UCSD-AML1 (cell line): ENCODE measurements around the gene HOXD10.
A peak's percentile ranks its signal among the peaks of the same experiment; 100 is the strongest.

Experiments
- DNase-seq: peaks from one replicate; lab custom pipeline; 2025; ENCODE audit not compliant: unreplicated experiment; lab: John Stamatoyannopoulos, UW

Gene HOXD10

DNA sequence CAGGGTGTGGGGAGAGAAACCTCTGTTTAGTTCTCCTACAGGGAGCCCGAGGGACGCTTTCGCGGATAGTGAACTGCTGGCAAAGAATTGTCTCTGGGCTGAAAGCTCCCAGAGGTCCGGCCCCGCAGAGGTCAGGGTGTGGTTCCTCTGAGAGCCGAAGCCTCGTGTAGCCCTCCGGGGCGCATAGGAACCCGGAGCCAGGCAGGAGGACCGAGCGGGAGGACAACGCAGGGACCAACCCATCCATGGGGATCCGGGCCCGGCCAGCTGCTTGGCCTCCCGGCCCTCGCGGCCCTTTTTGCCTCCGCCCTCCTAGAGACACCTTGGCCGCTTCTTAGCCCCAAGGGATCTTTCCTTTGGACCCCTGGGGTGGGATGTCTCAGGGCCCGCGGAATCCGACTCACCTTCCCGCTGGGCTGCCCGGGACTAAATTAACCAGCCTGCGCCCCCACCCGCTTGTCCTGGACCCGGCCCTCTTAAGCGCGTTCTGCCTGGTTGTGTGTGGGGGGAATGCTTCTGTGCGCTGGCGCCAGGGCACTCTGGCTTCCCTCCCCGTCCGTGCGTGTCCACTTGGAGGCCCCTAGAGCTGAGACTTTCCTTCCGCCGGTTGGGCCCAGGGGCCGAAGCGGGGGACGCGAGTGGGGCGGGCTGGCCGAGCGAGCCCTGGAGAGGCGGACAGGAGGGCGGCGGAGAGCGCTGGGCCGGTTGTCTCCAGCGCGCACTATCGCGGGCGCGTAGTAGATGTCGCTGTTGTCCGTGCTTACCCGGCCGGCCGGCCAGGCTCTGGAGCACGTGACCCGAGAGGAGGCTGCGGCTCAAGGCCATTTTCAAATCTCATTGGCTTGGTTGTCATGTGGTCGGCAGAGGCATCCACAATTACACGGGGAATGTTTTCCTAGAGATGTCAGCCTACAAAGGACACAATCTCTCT lies at the start of gene HOXD10:
Gene HOXD10, plus strand, starts transcription at position 896 of the 931 bp plus-strand sequence. CDS start 56 bp downstream, outside the sequence.
- DNase-seq = no peak

DNA sequence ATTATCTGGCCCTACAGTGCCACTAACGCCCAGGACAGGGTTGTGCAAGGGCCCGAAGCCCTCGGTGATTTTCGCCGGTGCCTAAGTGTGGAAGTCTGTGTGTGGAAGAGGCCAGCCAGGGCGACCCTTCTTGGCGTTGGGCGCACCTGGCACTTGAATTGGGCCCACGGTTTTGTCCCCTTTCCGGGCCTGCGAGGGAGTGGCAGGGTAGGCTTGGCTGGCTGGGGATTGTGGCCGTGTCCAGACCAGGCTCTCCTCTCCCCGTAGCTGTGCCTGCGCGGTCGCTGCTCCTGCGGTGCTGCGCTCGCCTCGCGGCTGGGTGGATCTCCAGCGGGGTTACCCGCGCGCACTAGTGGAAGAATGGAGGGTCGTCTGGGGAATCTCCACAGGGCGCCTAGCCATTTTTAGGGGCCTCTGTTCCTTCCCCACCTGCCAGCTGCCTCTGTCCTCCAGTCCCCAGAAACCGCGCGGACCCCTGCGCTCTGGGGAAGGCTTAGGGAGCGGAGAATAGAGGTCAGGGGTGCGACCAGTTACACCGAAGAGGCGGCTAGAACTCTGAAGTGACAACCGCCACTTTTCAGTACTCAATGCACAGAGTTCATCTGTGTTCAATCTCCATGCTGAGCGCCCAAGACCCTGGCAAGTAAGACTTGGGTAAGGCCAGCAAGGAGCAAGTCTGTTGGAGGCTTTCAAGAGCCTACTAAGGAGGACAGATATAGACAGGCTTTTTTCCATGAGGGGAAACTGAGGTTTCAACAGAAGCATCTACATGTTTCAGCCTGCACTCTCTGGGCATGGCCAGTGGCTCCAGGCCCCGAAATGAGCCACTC lies 48.8 kb upstream of the HOXD10 start:
- no peak for DNase-seq

DNA sequence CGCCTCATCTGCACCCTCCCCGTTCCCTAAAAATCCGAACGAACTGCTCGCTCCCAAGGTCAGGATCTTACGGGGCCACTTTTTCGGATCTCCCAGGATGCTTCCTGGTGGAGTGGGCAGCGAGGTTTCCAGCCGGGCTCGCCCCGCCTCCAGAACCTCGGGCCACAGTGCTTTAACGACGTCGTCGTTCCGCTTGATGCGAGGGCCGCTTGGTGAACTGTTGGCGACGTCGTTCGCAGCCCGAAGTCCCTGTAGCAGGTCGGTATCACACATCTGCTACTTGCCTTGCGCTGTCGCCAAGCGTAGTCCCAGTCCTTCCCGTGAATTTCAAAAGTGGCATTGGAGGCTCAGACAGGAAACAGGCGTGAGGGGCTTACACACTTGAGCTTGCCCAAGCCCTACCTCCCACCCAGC lies 48.2 kb upstream of the HOXD10 start:
- DNase-seq = no peak

DNA sequence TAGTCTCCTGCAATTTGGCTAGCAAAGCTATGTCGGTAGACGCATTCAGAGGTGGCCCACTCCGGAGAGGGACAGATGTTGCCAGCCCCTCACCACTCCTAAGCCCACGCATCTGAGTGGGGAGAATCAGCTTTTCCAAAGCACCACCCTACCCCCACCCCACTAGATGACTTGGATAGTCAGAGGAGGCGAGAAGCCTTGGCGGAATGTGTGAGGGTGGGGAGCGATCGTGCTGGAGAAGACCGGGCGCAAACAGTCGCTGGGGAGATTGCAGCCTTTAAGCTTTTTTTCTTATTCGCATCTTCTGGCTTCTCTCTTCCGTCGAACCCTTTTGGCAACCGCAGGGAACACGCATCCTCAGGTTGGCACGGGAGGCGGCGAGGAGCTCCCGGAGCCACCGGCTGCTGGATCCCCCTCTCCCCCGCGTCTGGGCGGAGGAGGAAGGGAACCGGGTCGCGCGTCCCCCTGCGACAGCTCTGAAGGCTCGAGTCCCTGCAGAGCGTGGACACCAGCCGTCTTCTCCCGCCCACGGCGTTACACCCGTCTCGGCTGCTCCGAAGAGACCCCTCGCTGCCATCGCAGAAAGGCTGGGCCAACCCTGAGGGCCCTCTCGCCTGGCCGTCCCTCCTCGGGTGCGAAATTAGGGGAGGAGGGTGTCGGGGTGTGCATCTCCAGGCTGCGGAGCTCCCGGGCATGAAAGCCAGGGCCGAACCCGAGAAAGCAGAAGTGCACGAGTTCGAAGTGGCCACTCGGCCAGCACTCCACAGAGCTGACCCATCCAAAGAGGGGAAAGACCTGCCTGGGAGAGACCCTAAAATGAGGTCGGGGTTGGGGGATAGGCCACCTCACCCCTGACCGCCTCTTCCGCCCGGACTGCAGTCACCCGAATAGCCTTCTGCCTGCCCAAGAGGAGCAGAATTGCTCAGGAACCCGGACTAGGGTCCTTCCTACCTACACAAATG lies 45.0 kb upstream of the HOXD10 start:
- DNase-seq = no peak

DNA sequence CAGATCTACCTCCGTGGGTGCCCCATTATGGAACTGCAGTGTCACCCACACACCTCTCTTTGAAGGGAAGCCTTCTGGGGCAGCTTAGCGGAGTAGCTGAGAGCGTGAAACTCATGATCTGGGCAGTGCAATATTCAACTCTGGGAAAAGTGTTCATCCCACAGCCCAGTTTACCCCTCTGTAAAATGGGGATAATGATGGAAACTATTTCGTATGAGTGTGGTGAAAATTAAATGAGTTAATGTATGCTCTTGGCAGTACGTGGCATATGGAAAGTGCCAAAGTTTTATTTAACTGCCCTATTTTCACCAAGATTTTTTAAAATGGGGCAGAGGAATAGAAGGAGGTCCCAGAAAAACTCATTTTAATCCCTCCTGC lies 44.3 kb upstream of the HOXD10 start:
- no peak for DNase-seq

DNA sequence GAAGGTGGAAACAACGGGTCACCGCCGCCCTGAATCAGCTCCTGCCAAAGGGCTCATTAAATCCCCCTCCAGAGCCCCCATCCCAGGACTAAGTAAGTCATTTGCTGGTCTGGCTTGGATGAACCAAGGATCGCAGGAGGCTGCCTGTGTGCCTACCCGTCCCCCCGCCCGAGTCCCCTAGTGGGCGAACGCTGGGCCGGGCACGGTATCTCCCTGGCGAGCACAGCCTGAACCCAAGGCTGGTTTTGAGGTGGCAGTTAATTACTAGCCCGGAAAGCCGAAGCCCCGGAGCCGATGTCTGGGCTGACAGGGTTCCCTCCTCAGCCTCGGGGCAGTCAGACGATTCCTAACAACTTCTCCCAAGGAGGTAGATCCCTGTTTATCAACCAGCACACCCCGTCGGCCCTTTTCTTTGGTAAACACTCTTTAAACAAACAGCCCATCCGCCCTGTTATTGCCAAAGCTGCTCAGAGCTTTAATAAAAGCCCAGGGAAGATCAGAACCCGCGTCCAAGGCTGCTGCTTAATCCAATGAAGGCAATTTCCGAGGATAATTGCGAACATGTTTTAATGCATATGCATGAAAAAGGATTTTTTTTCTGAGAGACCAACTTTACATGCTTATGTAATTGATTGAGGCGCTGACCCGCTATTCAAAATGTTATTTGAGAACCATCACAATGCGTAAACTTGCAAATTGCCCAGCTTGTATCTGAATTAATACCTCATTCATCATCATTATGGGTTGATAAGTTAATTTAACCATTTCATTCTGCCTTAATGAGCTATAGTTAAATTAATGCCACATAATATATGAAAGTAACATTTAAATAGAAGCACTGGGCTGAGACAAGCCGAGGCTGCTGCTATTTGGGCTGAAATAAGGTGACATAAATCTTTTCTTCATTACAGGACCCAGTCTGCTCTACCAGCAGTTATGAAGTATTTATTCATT lies 43.4 kb upstream of the HOXD10 start:
- DNase-seq = no peak

DNA sequence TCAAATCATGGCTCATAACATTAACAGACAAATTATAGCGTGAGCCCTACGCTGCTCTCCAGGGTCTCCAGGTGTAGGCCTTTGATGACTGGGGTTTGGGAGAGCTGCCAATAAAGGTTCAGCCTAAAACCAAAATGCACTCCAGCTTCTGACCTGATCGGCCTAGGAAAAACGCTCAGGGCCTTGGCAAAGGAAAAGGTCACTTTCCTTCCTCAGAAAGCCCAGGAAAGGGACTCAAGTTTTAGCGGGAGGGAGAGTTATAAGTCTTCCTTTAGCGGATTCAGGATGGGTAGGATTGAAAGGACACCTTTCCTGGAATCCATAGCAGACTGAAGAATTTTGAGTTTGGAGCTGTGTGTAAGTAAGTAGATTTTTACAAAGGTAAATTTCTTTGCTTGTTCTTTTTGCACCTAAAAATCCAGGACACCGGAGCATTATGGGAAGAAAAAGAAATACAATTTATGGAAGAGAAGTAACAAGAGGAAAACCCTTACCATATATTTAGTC lies 41.6 kb upstream of the HOXD10 start:
- DNase-seq = no peak

DNA sequence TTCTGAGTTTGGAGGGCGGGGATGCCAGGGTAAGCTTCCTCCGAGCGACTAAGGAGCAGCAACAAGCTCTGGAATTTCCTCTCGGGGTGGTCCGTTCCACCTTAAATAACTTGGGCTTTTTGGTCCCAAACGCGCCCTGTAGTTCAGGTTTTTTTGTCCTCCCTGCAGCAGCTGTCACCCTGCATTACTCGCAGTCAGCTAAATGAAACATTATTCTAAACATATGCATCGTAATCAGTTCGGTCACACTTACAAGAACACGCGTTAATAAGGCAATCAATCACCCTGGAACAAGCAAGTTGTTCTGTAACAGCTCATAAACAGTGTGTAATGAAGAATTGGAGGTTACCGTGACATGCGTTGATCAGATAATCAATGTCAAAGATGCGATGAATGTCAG lies 41.1 kb upstream of the HOXD10 start:
- DNase-seq = no peak

DNA sequence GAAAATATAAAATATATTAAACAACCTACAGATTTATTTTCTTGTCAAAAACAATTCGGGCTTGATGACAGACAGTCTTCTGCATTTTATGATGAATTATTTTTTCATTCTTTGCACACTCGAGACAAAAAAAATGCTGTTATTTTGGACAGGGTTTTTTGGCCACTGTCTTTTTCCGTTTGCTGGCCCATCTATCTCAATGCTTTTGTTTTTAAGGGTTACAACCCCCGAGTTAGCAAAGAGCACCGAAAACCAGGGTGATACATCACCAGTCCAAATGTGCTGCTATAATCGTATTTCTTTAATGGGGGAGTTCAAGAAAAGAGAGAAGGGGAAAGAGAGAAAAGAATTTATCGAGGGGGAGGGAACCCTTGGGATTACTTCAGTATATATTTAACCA lies 40.5 kb upstream of the HOXD10 start:
- no peak for DNase-seq

DNA sequence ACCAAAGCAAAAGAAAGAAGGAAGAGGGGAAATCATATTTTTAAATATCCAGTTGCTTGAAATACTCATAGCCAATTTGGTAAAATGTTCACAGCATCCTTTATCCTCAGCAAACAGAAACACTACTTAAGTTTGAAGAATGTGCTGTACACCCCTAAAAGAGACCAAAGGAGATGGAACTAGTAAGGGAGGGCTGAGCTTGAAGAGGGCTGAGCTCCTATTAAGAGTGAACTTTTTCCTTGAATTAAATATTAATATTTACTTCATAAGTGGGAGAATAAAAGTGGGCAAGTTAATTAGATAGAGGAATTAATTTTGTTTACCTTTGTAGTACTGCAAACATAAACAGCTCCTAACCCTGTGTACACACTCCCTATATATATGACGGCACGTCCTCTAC lies 39.8 kb upstream of the HOXD10 start:
- DNase-seq = no peak

DNA sequence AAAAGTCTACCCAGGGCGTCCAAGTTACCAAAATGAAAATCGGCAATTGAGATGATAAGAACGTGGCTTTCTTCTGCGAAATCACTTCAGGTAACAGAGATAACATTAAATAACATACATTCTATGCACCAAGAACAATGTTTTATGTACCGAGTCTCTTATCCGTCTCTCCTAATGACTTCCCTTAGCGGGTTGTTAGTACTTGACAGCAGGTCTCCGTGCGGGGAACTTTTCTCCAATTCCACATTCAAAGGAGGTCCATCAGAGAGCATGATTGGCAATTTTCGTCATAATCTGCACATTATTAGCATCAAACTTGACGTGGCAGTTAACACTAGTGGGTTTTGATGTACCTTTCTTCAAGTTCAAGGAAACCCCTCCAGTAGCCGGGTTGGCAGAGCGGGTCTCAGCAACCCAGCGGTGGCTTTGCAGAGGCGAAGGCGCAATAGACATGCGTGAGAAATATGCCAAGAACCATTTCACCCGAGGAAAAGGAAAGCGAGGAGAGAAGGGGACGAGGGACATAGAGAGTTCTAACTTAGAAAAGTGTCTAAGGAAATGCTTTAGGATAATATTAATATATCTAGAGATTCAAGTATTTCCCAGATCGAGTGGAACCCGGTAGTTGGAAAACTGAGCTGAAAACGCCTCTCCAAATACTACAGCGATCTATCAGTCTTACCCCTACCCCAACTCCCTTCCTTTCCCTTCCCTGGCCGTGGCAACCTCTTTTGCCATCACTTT lies 37.9 kb upstream of the HOXD10 start:
- no peak for DNase-seq

DNA sequence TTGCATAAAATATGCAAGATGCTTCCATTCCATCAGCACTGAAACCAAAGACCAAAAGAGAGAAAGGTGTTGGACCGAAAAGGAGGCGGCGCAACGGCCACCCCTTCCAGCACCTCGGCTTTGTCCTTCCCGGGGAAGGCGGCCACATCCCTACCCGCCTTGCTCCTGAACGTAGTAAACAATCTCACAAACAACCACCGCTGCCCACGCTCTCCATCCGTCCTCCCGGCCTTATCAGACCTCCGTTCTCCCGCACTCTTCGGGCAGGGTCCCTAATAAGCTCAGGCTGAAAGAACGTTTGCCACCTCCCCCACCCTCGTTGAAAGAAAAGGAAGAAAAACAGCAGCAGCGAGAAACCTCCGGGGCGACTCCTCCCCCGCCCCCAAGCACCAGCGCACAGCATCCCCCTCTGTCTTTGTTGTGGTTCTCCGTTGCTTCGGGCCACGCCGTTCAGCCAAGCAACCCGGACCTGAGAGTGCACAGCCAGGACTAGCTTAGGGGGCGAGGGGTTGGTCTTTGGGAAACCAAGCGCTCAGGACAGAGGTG lies 37.2 kb upstream of the HOXD10 start:
- DNase-seq = no peak

DNA sequence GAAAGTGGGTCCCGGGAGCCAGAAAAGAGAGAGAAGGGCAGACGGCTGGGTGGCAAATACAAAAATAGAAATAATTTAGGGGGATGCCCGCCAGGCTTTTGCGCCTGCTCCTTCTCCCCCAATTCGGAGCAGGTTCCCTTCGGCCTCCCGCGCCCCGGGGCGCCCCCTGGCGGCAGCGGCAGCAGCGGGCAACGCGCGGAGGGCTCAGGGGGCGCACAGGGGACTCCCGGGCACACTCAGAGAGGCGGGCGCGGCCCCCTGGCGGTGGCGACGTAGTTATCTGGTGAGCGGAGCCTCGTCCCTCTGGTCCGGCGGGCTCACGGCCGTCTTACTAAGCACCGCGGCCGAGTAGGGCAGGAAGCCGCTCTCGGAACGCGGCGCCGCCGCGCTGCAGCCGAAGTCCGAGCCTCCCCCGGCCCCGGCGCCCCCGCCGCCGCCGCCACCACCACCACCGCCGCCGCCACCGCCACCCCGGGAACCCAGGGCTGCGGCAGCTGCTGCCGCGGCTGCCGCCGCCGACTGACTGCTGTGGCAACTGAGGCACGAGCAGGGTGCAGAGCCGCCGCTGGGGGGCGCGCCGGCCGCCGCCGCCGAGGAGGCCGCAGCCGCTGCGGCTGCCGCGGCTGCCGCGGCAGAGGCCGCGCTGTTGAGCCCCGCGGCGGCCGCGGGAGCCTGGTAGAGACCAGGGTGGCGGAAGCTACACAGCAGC lies 36.6 kb upstream of the HOXD10 start:
- DNase-seq = peak; percentile 16

DNA sequence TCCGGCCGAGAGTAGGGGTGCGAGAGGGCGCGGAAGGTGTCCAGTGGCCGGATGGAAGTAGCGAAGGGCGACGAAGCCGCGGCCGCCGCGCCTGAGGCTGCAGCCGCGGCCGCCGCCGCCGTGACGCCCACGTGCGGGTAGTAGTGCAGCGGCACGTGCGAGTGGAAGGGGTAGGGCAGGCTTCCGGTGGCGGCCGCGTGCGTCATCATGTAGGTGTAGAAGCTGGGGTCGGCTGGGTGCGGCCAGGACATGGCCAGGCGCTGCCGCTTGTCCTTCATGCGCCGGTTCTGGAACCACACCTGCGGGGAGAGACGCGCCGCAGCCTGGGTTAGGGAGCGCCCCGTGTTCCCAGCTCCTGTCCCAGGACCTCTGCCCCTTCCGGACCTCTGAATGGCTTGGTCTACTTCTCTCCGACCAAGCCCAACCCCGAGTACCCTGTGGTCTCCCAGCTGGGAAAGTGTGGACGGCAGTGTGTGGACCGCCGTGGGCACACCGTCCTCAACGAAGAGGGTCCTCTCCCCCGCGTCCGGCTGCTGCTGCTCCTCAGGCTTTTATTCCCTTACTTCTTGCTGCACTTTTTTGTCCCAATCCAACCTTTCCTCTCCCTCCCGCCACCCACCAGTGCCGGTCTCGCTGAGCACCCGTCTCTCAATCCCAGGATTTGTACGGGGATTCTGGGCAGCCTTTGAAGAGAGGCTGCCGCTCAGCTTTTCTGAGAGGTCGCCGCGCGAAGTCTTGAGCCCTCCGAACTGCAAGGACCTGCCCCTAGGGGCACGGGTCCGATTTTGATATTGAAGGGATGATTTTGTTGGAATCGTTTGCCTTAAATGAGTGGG lies 35.8 kb upstream of the HOXD10 start:
- no peak for DNase-seq

DNA sequence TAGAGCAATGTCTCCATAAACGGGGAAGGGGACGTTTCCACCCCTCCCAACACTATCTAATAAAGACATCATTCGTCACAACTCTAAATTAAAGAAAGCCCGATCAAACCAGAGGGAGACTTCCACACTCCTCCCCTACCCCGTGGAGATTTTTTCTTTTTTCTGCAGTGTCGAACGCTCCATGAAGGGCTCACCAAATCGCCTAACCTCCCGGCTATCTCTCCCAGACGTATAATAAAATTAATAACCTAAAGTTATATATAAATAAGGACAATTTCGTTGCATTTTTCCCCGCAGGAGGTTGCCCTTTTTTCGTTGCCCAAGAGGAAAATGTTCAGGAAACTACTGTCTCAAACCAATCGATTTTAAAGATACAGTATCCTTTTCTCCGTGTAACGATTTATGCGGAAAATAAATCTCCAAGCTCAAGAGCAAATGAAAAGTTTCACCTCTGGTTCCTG lies 35.2 kb upstream of the HOXD10 start:
- no peak for DNase-seq

DNA sequence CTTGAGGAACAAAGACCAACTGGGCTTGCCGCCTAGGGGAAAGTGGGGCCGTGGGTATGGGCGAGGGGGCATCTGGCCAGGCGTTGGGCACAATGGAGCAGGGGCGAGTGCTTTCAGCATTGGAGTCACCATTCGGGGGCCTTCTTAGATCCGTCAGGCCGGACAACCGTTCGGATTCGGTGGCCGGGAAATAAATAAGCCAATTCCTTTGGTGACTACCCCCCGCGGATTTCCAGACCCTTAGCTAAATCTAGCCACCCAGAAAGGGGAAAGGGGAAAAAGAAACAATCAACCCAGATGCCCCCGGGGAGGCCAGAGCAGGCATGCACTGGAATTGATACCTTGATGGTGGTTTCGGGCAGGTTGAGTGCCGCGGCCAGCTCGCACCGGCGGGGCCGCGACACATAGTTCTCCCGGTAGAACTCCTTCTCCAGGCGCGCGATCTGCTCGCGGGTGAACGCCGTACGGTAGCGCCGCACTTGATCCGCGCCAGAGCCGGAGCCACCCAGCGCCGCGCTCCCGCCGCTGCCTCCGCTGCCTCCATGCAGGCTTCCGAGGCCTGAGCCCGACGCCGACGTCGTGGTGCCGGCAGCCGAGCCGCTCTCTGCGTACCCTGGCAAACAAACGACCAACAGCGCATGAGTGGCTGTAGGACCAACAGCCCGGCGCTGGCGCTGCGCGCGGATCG lies 34.6 kb upstream of the HOXD10 start:
- no peak for DNase-seq

DNA sequence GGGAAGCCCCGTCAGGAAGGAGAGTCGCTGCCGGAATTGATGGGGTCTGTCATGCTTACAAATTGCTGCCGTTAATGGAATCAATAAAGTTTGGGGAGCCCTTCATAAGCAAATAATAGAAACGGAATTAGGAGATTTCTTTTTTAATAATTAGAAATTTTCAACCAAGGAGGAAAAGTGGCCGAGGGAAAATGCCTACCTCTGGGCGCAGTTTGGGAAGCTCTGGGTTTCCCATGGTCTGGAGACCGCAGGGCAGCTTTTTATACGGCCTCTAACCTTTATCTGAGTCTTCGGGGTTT lies 34.1 kb upstream of the HOXD10 start:
- no peak for DNase-seq
